OCI-LY3 (cell line): Measurements from ENCODE around the gene ZMAT3.
"Not testable (repeated sequence)": the region's sequence is repeated elsewhere in the genome, so short reads cannot be mapped to it uniquely, and the experiment has no call there.

Source experiments
- H2AFZ ChIP-seq: fragments of 200-600, 300-600 bp; shearing (Covaris generic); 2 replicates; pipeline ENCODE4 v1.6.0; 2014; ENCODE audit warnings: antibody characterized with exemption, low read depth, low read length
- H3K27ac ChIP-seq: fragments of 200-600, 300-600 bp; sonication (generic); 2 replicates; pipeline ENCODE4 v1.5.1; 2014; ENCODE audit warnings: mild to moderate bottlenecking, low read length, moderate library complexity, mixed read lengths
- H3K27me3 ChIP-seq: fragments of 200-600, 300-600 bp; sonication (generic); 2 replicates; pipeline ENCODE4 v1.6.1; 2014; ENCODE audit warnings: low read depth, low read length, mixed read lengths
- H3K36me3 ChIP-seq: fragments of 200-600, 300-600 bp; sonication (generic); replicated peaks from 2 replicates; pipeline ENCODE3; 2014; ENCODE audit warnings: low read depth, low read length, mixed read lengths
- H3K4me1 ChIP-seq: fragments of 300-600, 200-600 bp; sonication (generic); 2 replicates; pipeline ENCODE4 v1.6.1; 2014; ENCODE audit warnings: low read length, mixed read lengths
- H3K4me2 ChIP-seq: fragments of 200-600, 300-600 bp; sonication (generic); 2 replicates; pipeline ENCODE4 v1.6.1; 2014; ENCODE audit warnings: low read length, mixed read lengths
- H3K4me3 ChIP-seq: fragments of 300-600, 200-600 bp; sonication (generic); 2 replicates; pipeline ENCODE4 v1.5.1; 2014; ENCODE audit warnings: antibody characterized with exemption, mild to moderate bottlenecking, low read length, moderate library complexity
- H3K79me2 ChIP-seq: fragments of 300-600, 200-600 bp; shearing (Covaris generic); 2 replicates; pipeline ENCODE4 v1.6.1; 2014; ENCODE audit warnings: mild to moderate bottlenecking, low read length, mixed read lengths
- H3K9ac ChIP-seq: fragments of 300-600, 200-600 bp; shearing (Covaris generic); 2 replicates; pipeline ENCODE4 v1.6.0; 2014; ENCODE audit warnings: mild to moderate bottlenecking, low read length, moderate library complexity
- H3K9me3 ChIP-seq: fragments of 200-600, 300-600 bp; shearing (Covaris generic); 2 replicates; pipeline ENCODE4 v1.6.1; 2014; ENCODE audit warnings: low read length, mixed read lengths; ENCODE audit not compliant: insufficient read depth
- H4K20me1 ChIP-seq: fragments of 200-600, 300-600 bp; sonication (generic); 2 replicates; pipeline ENCODE4 v1.6.1; 2016; ENCODE audit warnings: low read length, mixed read lengths; ENCODE audit not compliant: insufficient read depth
- CTCF ChIP-seq: fragments of 200-600, 300-600 bp; sonication (generic); IDR thresholded peaks from 2 replicates; pipeline ENCODE4 v1.5.1; 2014; ENCODE audit warnings: antibody characterized with exemption, low read length, low read depth
- EZH2phosphoT487 ChIP-seq: fragments of 200-600 bp; shearing (Covaris generic); IDR thresholded peaks from 2 replicates; pipeline ENCODE4 v1.6.1; 2018; ENCODE audit warnings: antibody characterized with exemption, mixed run types, low read depth

Gene ZMAT3

GRCh38 chr3:179067291-179067690 lies 4.3 kb downstream of the ZMAT3 start:
- Histone ChIP-seq H3K36me3 (peaks cover 54% of the 10 kb centered on the region), H3K4me2 (no peak overlapping the region), H3K27me3 (no peaks in the 10 kb centered on the region), H3K4me3 (no peak overlapping the region), H3K27ac (no peak overlapping the region), H3K9me3 (no peaks in the 10 kb centered on the region), H4K20me1 (peaks cover 6% of the 10 kb centered on the region; the same call in 1 of the 2 replicates), H3K9ac (no peak overlapping the region), H3K79me2 (peaks cover 98% of the 10 kb centered on the region), H2AFZ (no peak overlapping the region), H3K4me1 (peaks cover 47% of the 10 kb centered on the region)
- TF ChIP-seq EZH2phosphoT487 (no peak), CTCF (no peak)

GRCh38 chr3:179063945-179064560 lies 7.6 kb downstream of the ZMAT3 start:
- Histone ChIP-seq H3K4me3 (no peak overlapping the region), H3K27me3 (no peaks in the 10 kb centered on the region), H3K9ac (no peak overlapping the region), H4K20me1 (peaks cover 19% of the 10 kb centered on the region), H3K27ac (no peak overlapping the region), H3K79me2 (peaks cover 95% of the 10 kb centered on the region), H3K9me3 (no peaks in the 10 kb centered on the region), H3K4me2 (no peak overlapping the region), H3K36me3 (peaks cover 72% of the 10 kb centered on the region), H3K4me1 (peaks cover 36% of the 10 kb centered on the region), H2AFZ (no peak overlapping the region)
- no peak for TF ChIP-seq CTCF
- TF ChIP-seq EZH2phosphoT487 = no peak

GRCh38 chr3:179056326-179056725 lies 15.3 kb downstream of the ZMAT3 start:
- H3K4me1 ChIP-seq = no peaks in the 10 kb centered on the region
- no peak overlapping the region for H2AFZ ChIP-seq
- TF ChIP-seq CTCF (no peak), EZH2phosphoT487 (no peak)
- H3K36me3 ChIP-seq = peaks cover 22% of the 10 kb centered on the region
- H4K20me1 ChIP-seq = peaks cover 15% of the 10 kb centered on the region
- no peak overlapping the region for H3K4me3 ChIP-seq
- H3K79me2 ChIP-seq = peaks cover 66% of the 10 kb centered on the region
- H3K9ac ChIP-seq = no peak overlapping the region
- H3K27ac ChIP-seq = no peak overlapping the region
- no peak overlapping the region for H3K4me2 ChIP-seq
- no peaks in the 10 kb centered on the region for H3K27me3 ChIP-seq
- no peaks in the 10 kb centered on the region for H3K9me3 ChIP-seq

GRCh38 chr3:179054565-179054964 lies 17.0 kb downstream of the ZMAT3 start:
- H3K9me3 ChIP-seq, H2AFZ ChIP-seq, H3K4me3 ChIP-seq, H3K27ac ChIP-seq, H4K20me1 ChIP-seq, H3K9ac ChIP-seq, H3K4me2 ChIP-seq, H3K4me1 ChIP-seq, H3K27me3 ChIP-seq: not testable (repeated sequence)
- H3K79me2 ChIP-seq = peaks cover 67% of the 10 kb centered on the region
- peaks cover 11% of the 10 kb centered on the region for H3K36me3 ChIP-seq
